SIG-M5 treated with dmso at 0.1 percent for 504 hours (cell line): ENCODE results near the gene ZNF622.
"Not testable (repeated sequence)": the region's sequence is repeated elsewhere in the genome, so short reads cannot be mapped to it uniquely, and the experiment has no call there.

Experiments used
- DNase-seq: peaks from one replicate; lab custom pipeline; 2025; ENCODE audit not compliant: unreplicated experiment; lab: John Stamatoyannopoulos, UW

ZNF622 gene

DNA sequence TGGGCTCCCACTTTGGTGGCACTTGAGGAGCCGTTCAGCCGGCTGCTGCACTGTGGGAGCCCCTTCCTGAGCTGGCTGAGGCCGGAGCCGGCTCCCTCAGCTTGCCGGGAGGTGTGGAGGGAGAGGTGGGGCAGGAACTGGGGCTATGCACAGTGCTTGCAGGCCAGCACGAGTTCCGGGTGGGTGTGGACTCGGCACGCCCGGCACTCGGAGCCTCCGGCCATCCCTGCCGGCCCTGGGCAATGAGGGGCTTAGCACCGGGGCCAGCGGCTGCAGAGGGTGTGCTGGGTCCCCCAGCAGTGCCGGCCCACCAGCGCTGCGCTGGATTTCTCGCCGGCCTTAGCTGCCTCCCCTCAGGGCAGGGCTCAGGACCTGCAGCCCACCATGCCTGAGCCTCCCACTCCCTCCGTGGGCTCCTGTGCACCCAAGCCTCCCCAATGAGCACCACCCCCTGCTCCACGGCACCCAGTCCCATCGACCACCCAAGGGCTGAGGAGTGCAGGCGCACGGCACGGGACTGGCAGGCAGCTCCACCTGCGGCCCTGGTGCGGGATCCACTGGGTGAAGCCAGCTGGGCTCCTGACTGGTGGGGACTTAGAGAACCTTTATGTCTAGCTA, 29.4 kb downstream of the ZNF622 start:
- DNase-seq, result not testable (repeated sequence)

DNA sequence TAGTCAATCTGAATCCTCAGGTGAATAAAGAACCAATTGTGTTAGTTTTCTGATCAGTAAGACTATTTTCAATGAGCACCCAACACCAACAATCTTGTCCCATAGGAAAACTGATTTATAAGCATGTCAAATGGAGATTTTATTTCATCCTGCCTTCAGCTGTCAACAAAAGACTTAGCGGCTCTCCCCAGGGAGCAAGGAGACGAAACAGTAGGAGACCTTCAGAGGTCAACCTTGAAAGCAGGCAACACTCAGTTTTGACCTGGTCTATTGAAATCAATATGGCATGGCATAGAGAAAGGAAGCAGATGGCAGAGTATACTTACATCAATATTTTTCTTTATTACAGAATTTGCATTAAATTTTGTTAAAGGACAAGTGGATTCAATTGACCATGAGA, 34.1 kb downstream of the ZNF622 start:
- DNase-seq, result no peak

DNA sequence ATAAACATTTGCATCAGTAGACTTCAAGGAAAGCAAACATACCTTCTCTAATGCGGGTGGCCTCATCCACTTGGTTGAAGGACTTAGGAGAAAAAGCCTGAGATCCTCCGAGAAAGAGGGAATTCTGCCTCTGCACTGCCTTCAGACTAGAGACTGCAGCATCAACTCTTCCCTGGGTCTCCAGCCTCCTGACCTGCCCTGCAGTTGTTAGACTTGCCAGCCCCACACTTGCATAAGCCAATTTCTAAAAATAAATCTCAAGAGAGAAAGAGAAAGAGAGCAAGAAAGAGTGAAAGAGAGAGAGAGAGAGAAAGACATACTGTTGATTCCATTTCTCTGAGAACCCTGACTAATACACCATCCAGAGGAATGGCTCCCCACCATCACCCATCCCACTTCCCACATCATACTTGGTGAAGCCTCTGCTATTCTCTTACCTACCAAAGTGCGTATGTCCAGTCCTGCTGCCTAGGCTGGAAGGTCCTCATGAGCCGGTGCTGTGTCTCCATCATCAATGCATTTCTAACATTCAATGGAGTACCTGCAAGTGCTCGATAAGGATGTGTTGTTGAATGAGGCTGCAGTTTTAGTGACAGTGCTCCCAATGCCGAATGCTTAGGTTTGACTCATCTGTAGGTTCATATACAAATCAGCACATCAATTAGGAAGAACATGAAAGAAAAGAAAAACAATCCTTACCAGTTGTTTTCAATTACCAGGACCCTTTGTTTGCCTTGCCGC, 35.1 kb downstream of the ZNF622 start:
- no peak for DNase-seq

DNA sequence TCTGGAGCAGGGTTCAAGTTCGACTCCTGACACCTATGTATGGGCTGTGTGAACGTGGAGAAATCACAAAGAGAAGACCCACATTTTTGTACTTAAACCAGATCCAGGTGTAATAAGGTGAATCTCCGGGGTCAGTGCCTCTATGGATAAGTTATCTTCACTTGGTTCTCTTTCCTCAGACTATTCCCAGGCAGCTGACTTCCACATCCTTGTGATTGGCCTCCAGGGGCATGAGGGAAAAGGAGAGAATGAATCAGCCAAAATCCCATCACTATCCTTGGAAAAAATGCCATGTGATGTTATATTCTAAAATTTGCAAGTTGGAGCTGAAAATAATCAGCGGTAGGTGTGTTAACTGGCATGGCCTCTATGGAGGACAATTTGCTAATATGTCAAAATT, 37.2 kb downstream of the ZNF622 start:
- no peak for DNase-seq

DNA sequence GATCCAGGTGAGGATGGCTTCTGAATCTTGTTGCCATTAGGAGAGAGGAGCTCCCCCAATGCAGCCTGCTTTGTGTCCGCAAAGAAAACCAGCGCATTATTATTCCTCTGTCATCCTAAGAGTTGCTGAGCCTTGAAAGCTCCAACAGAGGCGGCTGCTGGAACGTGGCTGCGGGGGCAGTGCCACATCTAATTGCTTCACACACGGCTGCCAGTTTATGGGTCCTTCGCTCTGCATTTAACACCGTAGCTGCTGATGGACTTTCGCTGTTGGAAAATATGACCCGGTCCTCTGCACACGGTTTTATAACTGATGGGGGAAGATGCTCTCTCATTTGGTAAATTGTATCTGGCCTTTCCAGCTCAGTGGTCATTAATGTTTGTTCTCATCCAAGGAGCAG, 38.0 kb downstream of the ZNF622 start:
- DNase-seq, result no peak

DNA sequence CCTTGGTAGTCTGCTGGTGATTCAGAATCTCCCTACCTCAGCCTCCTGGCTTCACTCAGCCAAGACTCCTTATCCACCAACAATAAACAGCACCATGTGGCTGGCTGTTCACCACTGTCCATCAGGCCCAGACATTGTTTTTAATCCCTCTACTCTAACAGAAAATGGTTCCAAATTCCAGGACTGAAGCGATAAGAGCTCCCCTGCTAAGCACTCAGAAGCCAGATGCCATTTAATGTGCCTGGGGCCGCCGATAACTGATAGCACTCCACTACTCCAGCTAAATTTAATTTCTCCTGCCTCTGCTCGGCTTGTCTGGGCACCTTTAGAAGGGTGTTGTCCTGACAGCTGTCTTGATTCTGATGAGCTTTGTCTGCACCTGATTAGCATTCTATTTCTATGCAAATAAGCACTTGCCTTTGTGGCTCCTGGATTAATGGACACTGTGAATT, 47.1 kb downstream of the ZNF622 start:
- DNase-seq, result no peak

DNA sequence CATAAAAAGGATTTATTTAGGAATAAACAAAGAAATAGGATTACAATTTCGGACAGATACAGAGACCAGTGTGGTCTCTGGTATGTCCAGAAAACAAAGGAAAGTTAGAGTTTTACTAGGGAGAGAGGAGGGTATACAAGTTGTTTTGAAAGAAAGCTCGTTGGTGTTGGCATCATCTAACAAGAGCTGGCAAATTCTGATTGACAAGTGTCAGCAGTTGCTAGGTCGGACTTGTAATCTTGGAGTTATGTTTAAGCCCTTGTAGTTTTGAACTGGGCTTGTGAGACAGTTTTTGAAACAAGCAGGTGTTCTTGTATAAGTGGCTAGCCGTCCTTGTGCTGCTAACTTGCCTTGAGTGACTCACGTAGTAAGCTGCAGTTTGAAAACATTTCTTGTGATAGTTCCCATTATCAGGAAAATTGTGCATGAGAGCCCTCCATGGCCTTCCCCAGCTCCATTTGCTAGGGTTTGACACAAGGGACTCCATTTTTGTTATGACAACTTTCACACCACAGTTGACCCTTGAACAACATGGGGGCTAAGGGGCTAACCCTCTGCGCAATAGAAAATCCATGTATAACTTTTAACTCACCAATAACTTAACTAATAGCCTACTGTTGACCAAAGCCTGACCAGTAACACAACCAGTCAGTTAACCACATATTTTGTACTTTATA, 48.1 kb downstream of the ZNF622 start:
- no peak for DNase-seq

DNA sequence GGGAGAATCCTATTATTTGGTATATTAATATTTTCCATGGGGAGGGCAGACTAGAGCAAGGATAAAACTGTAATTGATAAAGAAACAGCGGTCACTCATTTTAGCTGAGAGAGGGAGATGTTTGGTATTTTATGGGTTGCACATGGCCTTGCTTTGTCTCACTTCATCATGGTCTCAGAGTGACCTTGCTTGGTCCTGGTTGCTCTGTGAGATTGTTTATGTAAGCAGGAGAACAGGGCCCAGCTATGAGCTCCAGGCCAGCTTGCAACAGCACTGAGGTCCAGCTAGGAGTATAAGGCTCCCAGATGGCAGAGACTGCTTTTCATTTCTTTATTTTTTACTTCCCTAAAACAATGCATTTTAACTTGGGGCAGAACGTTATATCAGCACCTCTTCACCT, 50.7 kb downstream of the ZNF622 start:
- no peak for DNase-seq

DNA sequence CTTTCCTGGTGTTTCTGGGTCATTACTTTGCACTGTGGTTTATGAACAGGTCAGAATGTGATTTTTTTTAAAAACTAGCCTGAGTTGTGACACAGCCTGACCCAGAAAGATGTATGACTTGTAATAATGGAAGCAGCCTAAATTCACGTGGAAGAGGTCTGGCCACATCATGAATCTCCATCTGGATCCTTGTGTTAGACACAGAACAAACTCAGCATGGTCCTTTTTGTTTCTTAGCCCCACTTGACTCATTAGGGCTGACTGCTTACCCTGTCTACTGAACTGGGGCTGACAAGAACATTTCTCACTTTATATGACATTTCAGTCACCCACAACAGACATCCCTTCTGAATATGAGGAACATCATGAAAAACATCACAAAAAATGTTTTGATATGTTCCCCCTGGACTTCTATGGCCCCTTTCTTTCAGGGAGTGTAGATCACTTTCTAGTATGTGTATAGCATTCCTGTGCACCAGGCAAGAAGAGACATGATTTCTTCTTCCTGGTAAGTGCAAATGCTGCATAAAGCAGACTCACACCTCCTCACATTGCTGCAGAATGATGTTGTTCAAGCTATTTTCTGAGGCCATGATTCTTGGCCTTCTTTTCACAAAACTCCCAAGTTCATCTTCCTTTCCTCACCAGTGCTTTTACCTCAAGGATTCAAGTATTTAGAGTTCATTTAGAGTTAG, 52.3 kb downstream of the ZNF622 start:
- DNase-seq, result no peak

DNA sequence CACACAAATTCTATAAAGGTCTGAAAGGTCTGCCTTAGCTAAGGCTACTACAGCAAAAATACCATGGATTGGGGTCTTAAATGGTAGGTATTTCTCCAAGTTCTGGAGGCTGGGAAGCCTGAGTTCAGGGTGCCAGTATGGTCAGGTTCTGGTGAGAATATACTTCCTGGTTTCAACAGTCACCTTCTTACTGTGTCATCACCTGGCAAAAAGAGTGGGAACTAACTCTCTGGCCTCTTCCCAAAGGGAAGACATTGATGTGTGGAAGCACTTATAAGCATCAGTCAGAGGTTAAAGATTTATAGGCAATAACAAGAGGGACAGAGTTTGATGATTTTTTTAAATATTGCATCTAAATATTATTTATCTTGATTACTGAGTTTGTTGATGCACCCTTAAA, 53.0 kb downstream of the ZNF622 start:
- no peak for DNase-seq

DNA sequence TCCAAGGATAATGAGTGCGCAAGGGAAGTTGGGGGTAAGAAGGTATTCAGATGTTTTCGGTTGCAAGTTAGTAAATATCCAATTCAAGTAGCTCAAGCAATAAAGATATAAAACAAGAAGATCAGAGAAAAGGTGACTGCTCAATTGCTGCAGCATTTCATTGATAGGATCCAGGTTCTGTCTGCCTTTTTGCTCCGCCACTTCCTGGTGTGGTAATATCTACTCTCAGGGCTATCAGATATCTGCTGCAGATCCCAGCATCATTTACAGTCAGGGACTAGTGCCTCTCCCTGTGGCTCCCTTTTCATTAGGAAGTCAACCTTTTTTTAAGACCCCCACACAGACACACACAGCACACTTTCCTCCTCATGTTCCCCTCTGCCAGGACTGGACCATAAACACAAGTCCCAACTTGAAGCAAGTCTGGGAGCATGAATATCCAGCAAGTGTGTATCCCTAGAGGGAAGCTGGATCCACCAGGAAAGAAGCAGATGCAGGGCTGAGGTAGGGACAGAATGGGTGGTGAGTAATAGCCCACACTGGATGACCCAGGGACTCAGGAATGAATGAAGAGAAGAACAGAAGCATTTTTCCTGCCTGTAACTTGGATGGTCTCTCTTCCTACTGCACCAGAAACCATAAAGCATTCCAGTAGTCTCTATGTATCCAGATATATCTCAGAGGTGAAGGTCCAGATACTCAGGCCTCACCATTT, 53.7 kb downstream of the ZNF622 start:
- DNase-seq, result no peak

DNA sequence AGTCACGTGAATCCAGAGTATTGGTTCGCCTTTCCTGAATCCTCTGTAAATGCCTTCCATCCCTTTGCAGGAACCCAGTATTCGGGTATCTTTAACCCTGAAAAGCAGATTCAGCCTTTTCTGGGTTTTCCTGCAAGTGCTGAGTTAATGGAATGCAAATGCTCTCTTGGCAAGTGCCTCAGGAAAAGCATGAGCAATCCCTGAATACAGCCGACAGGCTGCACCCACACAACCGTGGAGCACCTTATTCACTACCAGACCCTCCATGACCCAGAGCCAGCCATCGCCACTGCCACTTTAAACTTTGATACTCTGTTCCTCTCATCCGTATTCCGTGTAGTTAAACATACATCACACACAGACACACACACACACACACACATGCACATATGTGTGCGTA, 54.4 kb downstream of the ZNF622 start:
- no peak for DNase-seq

DNA sequence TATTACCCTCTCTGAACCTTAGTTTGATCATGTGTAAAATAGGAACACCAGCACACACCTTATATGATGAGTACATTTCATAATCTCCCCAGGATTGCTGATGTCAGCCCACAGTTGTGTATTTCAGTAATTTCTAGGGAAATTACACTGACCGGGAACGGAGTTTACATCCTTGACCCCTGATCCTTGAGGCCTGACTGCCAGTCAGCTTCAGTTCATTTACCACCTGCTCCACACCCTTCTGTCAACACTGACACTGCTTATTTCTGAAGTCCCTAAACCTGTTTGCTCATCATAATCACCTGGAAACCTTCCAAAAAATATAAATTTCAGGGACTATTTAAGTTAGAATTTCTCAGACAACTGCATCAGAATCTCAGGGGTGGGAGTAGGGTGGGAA, 55.3 kb downstream of the ZNF622 start:
- DNase-seq, result no peak

DNA sequence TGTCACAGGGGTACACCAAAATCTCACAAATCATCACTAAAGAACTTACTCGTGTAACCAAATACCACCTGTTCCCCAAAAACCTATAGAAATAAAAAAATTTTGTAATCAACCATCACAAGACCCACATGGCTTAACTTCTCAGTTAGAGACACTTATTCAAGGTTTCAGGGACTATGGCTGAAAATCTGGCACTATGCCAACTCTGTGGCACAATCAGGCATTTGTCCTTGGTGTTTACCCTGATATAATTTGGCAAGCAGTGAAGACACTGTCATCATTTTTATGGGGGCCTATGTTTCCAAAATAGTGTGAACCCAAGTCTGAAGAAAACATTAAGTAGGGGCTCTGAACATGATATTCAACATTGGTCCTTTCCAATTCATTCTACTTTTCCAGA, 59.0 kb downstream of the ZNF622 start:
- no peak for DNase-seq

DNA sequence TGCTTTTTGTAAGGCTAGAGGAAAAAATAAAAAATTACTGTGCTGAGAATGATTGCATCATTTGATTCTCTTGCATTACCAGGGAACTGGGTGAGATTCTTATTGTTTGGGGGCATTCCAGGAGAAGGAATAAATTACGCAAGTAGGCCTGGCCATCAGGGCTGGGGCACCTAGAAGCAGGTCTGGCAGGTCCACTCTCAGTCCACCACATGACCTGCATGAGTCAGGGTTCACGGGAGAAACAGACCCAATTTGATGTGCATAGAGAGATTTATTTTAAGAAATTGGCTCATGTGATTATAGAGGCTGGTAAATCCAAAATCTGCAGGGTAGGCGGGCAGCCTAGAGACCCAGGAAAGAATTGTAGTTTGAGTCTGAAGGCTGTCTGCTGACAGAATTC, 59.6 kb downstream of the ZNF622 start:
- no peak for DNase-seq
